Superior temporal gyrus (tissue), 1 donor: Measurements from ENCODE around the gene PLPP4.
"Not testable (repeated sequence)": the region's sequence is repeated elsewhere in the genome, so short reads cannot be mapped to it uniquely, and the experiment has no call there.

Source experiments
- DNase-seq: peaks from one replicate; pipeline ENCODE4 v3.0.0-alpha.2; 2016; ENCODE audit errors: extremely low spot score

Gene PLPP4

DNA sequence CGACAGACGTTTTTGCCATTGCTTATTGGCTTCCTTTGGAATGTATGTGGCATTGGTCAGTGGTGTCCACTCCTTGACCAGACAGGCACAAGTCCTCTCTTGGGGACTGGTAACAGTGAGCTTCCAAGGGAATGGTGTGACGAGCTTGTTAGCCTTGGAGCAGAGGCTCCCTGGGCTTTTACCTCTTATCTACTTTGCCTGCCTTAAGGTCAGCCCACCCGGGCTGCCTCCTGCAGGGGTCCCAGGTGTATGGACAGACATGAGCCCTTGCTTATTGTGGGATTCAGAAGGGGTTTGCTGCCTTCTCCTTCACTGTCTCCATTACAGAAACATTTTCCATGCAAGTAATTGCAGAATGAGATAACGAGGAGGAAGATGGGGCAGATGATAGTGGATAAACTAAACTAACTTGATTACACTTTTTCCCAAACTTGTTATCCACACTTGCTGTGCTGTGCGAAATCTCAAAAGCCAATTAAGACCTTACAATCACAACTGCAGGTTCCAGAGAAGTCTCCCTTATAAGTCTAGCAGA, 29.7 kb downstream of the PLPP4 start:
- no peak for DNase-seq

DNA sequence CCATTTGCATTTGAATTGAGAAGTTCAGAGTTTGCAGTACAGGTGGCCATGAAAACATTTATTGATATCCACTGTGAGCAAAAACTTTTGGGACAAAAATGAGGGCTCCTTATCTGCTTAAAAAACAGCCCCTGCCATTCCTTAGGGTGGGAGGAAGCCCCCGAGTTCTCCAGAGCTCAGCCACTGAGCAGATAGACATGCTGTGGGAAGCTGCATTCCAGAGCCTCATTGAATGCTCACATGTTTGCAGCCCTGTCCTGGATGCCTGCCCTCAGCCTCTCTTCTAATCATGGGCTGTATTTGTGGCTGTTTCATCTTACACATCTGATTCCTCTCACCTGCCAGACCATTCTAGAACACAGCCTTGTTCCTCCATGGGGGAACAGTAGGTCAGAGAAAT, 33.3 kb downstream of the PLPP4 start:
- DNase-seq, result no peak

DNA sequence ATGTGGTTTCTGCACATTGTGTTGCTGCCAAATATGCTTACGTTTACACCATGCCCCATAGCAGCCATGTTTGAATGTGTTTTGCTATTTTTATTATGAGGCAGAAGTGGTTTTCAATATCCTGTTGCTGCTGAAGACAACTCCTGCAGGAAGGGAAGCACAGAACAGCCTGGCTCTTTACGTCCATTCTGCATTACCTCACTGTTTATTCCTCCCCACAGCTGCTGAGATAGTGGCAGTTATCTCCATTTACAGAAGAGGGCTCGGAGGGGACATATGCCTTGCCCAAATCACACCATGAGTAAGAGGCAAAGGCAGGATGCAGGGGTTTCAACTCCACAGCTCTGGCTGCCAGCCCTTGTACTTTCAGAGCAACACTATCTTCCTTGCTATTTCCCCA, 35.3 kb downstream of the PLPP4 start:
- no peak for DNase-seq

DNA sequence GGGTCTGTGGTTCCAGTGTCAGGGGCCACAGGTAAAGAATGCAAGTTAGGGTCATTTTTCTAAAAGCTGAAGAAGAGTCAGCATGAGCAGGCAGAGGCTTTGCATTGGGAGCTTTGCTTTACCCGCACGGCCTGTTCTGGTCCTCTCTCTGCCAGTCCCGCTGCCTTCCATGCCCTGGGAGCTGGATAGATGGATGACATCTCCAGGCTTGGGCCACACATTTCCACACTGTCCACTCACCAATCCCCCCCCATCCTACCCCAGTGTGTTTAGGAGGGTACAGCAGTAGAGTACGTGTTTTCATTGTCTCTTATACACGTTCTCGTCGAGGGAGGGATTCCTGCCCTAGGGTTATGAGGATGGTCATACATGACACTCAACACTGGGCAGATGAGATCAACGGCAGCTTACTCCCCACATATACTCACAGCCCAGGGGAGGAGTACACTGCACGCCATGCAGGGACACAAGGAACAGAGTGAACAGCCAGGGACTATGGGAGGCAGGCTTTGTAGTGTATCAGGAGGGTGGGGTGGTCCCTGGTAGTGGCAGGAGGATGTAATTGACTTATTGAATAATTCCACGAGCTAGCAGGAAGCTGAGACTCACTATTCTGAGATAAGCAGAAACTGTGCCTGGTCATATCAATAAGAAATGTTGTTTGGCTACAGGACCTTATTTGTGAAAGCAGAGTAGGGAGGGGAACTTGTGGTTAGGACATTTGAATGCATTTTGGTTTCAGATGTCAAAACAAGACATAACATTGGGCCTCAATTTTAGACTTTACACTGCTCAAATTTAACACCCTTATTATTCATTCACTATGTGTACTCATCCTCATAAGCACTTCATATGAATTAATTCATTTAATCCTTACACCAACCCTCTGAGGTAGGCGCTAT, 36.6 kb downstream of the PLPP4 start:
- DNase-seq, result no peak

DNA sequence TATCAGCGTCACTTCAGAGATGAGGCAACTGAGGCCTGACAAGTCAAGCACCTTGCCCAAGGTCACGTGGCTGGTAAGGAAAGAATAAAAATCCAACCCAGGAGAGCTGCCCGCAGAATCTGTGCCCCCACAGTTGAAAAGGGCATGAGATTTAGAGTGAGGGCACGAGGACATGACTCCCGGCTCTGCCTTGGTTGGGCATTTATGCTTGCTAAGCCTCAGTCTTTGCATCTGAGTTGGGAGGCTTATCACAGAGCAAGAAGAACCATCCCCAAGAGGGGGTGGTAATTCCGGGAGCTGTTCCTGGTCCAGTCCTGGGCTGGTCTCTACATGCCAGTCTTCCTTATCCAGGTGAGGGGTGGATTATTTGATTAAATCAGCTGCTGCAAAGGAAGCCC, 37.3 kb downstream of the PLPP4 start:
- no peak for DNase-seq

DNA sequence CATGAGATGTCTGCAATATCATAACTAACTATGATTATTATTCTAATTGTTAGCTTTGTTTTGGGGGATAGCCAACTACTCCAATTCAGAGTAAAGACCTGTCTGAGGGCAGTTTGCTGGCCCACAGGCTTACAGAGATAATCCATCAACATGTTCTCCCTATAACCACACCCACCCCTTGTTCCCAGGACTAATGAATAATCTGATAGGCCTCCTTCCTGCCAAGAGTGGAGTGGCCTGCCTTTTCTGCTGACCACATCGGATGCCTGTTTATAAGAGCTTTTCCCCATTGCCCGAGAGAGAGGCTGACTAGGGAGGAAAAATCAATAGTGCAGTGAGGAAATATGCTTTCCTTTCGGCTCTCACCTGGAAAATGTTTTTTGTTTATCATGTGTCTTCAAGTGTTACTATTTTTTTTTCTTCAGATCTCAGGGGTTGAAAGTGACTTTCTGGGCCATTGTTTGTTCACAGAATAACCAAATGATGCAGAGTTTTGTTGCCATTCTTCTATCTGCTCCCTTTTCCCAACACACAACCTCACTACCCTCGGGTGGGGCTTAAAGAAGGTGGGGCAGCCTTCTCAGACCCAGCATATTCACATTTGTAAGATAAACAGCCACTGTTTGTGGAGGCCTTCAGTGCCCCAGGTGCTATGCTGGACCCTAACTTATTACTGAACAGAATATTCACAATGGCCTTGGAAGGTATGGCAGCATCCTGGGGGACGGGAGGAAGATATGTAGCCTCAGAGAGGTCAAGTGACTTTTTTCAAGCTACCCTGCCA, 38.4 kb downstream of the PLPP4 start:
- DNase-seq, result no peak

DNA sequence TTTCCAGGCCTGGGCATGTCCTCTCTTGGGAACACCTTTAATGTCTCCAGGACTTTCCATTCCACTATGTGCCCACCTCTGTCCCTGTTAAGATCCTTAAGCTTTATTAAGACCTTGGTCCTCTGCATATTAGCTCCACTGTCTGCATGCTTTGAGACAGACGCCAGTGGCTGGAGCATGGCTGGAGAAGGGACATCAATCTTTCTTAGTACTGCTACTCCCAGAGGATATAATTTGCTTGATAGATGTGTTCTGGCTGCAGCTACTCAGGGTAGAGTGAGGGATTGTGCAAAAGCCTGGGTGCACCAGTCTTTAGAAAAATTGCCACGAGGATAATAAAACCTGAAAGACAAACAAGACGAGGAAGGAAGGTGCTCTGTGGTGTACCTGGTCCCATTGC, 42.9 kb downstream of the PLPP4 start:
- DNase-seq, result no peak

DNA sequence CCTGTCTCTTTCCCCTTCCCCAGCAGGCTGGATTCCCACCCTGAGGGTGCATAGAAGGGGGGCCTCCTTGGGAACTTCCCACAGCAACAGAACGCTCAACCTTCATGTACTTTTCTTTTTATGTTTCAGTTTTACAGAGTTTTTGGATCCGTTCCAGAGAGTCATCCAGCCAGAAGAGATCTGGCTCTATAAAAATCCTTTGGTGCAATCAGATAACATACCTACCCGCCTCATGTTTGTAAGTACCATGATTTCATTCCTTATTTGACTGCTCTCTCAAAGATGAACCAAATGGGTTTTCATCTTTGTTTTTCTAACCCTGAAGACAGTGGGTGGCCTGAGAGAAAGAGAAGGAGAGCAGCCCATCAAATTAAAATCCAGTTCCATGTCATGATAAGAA, 46.7 kb downstream of the PLPP4 start:
- DNase-seq, result no peak

DNA sequence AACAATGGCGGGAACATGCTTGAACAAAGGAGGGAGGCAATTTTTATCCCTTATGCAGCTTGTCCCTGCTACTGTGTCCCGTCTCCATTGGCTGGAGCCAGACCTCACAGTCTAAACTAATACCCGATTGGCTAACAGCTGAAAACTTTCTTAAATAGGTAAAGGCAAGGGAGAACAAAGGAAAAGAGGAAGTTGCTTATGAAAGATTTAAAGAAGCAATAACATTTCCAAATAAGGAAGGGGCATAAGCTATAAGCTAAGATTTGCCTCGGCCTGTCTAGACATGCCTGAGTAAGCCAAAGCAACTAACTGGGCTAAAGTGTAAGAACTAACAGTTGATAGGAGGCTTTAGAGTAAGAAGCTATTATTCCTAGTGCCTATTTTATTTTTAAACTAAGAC, 47.2 kb downstream of the PLPP4 start:
- DNase-seq, result not testable (repeated sequence)

DNA sequence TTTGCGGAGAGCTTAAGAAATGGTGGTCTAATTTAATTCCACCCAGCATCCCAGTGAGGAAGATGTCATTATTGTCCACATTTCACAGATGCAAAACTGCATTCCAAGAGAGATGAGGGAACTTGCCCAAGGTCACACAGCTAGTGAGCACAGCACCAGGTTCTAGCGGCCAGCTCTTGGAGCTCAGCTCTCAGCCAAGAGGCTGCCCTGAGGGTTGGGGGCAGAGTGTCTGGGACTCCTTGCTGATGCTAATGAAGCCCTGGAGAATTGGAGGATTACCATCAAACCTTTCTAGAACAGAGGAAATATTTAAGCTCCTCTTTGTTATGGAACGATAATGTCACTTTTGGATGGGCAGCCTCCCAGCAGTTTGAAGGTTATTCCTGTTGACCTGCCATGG, 48.0 kb downstream of the PLPP4 start:
- DNase-seq, result no peak

DNA sequence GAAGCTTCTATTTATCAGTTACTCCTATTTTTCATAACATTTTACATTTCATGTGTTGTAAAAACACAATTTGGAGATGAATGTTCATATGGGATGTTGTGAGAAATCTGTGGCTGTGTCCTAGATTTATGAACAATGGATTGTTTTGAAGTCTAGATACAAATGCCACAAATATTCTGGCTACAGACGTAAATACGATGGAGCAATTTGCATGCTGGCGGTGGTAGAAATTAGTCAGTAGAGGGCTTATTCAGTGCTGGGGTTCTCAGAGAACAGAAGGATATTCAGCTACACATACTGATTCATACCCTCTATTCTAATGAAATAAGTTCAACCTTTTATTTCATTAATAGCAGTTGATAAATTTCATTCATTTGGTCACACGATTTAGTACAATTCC, 48.8 kb downstream of the PLPP4 start:
- DNase-seq, result peak; percentile 17

DNA sequence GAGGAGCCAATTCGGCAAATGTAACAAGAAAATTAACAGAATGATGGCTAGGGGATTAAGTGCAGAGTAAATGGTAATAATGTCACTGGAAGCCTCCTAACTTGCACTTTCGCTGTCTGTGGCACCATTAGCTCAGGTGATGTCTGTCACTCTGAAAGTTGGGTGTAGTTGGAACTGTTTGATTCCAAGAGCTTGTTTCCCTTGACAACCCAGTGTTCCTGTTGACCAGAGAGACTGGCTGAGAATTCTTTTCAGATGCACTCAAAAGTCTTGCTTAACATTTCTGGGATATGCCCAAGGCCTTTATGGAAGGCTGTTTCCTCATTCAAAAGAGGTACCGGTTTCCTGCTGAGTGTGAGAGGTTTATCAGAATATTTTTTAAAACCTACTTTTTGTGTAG, 49.6 kb downstream of the PLPP4 start:
- DNase-seq, result no peak

DNA sequence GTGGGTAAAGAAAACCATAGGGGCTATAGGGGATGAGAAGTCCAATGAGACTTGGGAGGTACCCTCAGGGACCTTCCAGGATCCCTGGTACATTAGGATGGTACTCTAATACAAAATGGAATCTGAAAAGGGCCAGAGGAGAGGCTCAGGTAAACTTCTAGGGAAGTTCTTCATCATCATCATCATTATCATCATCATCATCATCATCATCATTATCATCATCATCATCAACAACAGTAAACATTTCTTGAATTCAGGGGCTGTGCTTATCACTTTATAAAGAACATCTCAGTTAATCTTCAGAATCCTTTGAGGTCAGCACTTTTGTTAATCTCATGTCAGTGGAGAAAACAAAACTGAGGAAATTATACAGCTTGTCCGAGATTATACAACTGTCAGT, 50.1 kb downstream of the PLPP4 start:
- DNase-seq, result no peak

DNA sequence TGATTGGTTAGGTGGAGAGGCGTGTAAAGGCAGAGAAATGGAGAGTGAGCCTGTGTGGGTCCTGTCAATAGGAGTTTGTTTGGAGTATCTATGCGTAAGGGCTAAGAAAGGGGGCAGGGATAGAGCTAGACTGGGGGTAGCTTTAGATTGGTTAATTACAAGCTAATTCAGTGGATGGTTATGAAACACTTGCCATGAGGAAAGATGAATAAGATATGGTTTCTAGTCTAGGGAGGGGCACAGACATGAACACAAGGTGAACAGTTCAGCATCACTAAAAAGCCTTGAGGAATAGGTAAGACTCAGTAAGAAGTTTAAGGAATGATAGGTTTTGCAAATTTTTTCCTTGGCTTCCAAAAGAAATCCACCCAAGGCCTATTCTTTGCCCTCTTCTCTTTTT, 50.6 kb downstream of the PLPP4 start:
- DNase-seq, result no peak

DNA sequence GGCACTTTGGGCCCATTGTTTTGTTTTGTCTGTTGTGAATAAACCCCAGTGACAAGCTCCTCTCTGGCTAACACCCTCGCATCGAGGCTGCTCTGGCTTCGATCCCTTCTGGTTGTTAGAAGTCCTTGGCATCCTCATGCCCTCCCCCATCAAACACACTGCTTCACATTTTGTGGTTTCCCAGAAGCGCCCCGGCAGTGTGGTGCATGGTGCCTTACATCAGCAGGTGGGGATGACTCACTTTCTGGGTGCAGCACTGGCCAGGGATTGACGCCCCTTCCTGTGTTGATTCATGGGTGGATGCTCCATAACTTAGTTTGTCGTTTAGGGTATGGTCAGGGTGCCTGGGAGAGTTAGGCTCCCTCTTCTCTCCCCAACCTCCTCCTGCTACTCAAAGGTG, 51.4 kb downstream of the PLPP4 start:
- no peak for DNase-seq

DNA sequence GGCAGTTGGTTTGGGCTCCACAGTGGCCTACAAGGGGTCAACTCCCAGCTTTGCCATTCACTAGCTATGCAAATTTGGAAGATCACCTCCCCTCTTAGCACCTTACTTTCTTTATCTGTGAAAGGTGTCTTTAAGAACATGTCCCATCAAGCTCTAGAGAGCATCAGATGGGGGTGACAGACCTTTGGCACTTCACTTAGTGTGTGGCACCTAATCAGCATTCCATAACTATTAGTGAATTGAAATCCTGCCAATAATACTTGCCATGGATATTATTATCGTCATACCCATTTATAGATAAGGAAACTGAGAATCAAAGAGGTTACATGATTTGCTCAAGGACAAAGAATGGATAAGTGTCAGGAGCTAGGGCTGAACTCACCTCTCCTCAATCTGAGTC, 51.9 kb downstream of the PLPP4 start:
- DNase-seq, result no peak

DNA sequence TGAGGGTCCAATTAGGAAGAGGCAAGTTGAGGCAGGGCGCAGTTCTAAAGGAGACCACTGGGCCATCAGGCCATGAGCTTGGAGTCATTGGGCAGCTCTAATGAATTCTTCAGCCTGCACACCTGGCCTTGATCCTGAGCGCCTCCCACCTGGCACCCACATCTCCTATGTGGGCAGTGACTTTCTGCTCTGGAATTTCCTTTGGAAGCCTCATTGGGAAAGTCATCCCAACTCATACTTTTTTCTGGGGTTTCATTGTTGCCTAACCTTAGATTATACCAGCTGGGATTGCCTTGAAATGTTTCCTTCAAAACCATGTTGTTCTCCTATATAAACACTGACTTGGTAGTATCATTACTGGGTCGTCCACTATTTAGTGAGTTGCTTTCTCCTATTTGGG, 54.1 kb downstream of the PLPP4 start:
- no peak for DNase-seq

DNA sequence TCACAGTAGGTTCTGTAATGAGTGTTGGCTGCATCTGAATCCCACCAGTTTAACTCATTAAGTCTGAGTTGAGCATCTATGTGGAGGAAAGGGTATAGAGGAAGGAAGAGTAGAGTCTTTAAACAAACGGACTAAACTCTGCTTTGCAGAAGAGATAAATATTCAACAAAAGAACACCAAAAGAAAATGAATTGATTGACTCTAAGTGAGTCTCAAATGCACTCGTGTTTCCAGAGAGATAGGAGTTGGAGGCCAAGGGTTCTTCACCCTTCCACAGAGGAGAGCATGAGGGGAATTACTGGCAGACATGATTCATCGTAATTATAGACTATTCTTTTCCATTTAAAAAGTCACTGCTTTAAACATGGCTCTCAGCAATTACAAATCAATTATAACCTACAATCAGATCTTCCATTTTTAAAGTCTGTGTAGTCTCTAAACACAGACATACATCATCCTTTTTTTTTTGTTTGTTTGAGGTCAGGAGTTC, 56.3 kb downstream of the PLPP4 start:
- DNase-seq, result no peak

DNA sequence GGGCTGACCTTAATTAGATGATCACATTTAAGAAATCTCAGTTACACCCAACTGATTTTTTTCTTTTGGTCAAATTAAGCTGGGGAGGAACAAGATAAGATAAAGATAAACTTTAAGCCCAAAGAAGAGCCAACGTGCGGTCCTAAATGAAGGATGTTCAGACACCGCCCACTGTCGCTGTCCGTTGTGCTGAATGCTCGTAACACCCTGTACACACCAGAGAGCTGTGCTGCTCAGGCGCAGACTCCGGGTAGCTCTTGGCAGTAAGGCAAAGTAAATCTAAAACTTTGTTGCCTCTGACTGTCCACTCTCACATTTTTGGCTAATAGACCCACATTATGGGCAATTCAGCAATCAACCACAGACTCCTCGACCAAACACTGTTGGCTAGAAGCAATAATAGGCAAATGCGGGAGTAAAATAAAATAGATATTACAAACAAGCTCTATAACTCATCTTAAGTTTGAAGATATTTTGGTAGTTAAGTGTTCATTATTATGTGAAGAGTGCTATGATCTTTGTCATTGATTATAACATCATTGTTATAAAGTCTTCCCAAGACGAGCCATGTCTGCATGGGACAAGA, 57.1 kb downstream of the PLPP4 start:
- no peak for DNase-seq

DNA sequence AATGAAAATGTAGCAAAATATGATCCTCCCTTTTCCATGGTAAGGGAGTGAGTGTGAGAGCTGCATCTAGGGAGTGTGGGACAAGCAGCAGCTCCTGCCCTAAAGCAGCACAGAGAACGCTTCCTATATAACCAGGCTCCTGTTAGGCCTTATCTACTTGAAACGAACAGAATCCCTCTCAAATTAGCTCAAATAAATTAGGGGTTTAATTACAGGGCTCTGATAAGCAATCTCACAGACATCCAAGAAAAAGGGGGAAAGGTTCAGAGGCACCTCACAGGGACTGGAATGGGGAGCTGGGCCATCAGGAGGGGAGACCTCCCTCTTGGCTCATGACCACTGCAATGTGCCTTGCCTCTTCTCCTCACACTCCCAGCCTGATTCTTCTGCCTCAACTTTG, 57.9 kb downstream of the PLPP4 start:
- no peak for DNase-seq

DNA sequence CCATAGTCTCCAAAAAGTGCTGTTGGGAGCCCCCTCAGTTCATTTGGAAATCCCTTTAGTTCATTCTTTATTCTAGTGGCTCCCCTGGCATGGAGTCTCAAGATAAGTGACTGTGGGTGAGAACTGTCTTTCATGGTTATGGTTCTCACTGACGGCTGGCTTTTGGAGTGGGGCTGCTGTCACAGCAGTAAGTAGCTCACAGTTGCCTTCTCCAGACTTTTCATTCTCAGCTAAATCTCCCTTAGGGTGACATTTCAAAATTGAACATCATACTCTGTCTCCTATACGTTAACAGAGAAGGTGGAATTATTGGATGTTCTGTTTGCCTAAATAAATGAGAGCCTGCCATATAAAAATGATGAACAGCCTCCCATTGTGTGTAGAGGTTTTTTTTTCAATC, 58.7 kb downstream of the PLPP4 start:
- no peak for DNase-seq

DNA sequence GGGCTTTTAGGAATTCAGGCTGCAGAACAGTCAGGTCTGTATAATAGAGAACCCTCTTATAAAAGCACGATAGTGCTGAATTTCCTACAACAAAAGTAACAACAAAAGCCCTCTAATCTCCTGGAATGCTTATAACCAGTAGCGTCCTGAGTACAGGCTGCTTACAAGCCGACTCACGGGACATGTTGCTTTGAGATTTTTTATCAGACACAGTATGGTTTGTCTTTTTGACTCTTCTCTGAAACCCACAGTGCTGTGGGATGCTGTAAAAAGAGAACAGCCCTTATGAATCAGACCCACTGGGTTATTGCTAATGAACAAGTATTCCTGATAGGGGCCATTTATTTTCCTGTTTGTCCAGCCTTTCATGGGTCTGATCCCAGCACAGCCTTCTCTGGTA, 59.4 kb downstream of the PLPP4 start:
- DNase-seq, result no peak
